CD8-positive, alpha-beta memory T cell (primary cell): ENCODE data around the gene C6orf47. TPM values are rescaled to one million over a fixed set of nuclear protein-coding genes. Genes with fewer than 3 reads are reported as not detected.

Source experiments
- CTCF ChIA-PET: fragments of 350-600 bp; sonication (Branson Sonifier 250); formaldehyde crosslinking; loops from one replicate; lab custom pipeline; 2021; ENCODE audit warnings: antibody characterized with exemption; lab: Charles Lee
- POLR2A ChIA-PET: fragments of 350-600 bp; sonication (Branson Sonifier 250); formaldehyde crosslinking; loops from one replicate; lab custom pipeline; 2021; ENCODE audit warnings: antibody characterized with exemption; lab: Charles Lee
- DNase-seq, 5 donors: peaks; one replicate each; pipeline versions ENCODE4 v3.0.0 to v3.0.0-alpha.2; 2020 to 2022; ENCODE audit warnings: mixed read lengths in 1 of 5
- H3K27ac ChIP-seq: one replicate; pipeline ENCODE4 v1.7.0; 2013; ENCODE audit warnings: low read depth, mild to moderate bottlenecking, low read length, moderate library complexity
- H3K27me3 ChIP-seq: 2 replicates; pipeline ENCODE4 v1.7.0; 2013; ENCODE audit warnings: low read length, mild to moderate bottlenecking; ENCODE audit not compliant: insufficient read depth, poor library complexity, severe bottlenecking
- H3K36me3 ChIP-seq: 2 replicates; pipeline ENCODE4 v1.7.0; 2013; ENCODE audit warnings: mild to moderate bottlenecking, low read length, moderate library complexity; ENCODE audit not compliant: insufficient read depth
- H3K4me1 ChIP-seq: 2 replicates; pipeline ENCODE4 v1.7.0; 2013; ENCODE audit warnings: mild to moderate bottlenecking, low read length, moderate library complexity; ENCODE audit not compliant: insufficient read depth
- H3K4me3 ChIP-seq: 2 replicates; pipeline ENCODE4 v1.7.0; 2013; ENCODE audit warnings: mild to moderate bottlenecking, low read length
- H3K9me3 ChIP-seq: 2 replicates; pipeline ENCODE4 v1.7.0; 2013; ENCODE audit warnings: mild to moderate bottlenecking, low read length
- H3K27ac Mint-ChIP-seq, 8 donors: one replicate each; pipeline ENCODE4 v1.8.0; 2020 to 2021; ENCODE audit warnings: mixed read lengths in 8 of 8, mild to moderate bottlenecking in 6 of 8, inconsistent platforms in 3 of 8, moderate library complexity in 3 of 8
- H3K27me3 Mint-ChIP-seq, 2 donors: one replicate each; pipeline ENCODE4 v1.8.0; 2020 to 2021; ENCODE audit warnings: mixed read lengths in 2 of 2, mild to moderate bottlenecking in 1 of 2, moderate library complexity in 1 of 2
- H3K36me3 Mint-ChIP-seq, 3 donors: one replicate each; pipeline ENCODE4 v1.8.0; 2020 to 2021; ENCODE audit warnings: mixed read lengths in 3 of 3, inconsistent platforms in 1 of 3, mild to moderate bottlenecking in 1 of 3
- H3K4me1 Mint-ChIP-seq, 3 donors: one replicate each; pipeline ENCODE4 v1.8.0; 2020 to 2021; ENCODE audit warnings: mixed read lengths in 3 of 3, inconsistent platforms in 1 of 3, mild to moderate bottlenecking in 1 of 3
- H3K4me3 Mint-ChIP-seq, 7 donors: one replicate each; pipeline ENCODE4 v1.8.0; 2020 to 2021; ENCODE audit warnings: mixed read lengths in 7 of 7, mild to moderate bottlenecking in 6 of 7, moderate library complexity in 4 of 7, inconsistent platforms in 2 of 7
- H3K9me3 Mint-ChIP-seq, 5 donors: one replicate each; pipeline ENCODE4 v1.8.0; 2020 to 2022; ENCODE audit warnings: mixed read lengths in 5 of 5, mild to moderate bottlenecking in 3 of 5, moderate library complexity in 2 of 5, inconsistent platforms in 1 of 5
- polyA plus RNA-seq: library from polyadenylated mRNA; unstranded; fragments of 300-500 nt; fragmentation: Illumina TruSeq; gene quantifications from one replicate; pipeline ENCODE4 v1.2.3, GENCODE V29; 2021
- total RNA-seq, 2 experiments: library from RNA; stranded (reverse); gene quantifications; one replicate each; pipeline ENCODE4 v1.2.3, GENCODE V29; 2021

C6orf47 gene
- total and polyA plus RNA-seq, 3 experiments from 2014 or later: 19.5 to 37.0 (median 20.0) TPM

DNA sequence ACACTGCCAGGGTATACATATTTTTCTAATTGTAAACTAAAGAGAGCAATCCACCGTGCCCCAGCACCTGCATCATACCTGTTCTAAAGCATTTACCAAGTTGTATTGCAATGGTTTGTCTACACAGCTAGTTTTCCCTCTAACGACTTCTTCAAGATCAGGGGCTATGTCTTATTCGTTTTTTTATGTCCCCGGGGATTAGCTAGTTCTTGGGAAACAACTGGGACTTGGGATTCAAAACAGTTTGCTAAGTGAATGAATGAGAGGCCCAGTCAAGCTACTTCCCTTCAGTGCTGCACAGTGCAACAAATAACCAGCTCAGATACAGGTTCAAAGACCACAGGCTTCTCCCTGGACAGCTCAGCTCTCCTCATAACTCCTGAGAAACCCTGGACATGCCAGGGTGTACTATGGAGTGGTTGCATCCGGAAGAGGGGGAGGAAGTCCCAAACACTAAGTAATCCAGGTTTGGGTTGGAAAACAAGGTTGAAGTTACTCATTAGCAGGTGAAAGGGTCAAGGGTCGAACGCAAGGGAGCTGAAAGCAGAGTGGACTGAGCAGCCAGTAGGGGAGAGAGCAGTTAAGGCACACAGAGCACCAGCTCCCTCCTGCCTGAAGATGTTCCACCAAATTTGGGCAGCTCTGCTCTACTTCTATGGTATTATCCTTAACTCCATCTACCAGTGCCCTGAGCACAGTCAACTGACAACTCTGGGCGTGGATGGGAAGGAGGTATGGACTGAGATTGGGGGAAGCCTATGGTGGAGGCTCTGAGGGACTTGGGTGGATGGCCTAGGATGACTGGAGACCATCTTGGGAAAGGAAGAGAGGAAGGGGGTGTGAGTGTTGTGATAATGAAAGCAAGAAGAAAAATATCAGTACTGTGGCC is 5.0 kb downstream of the C6orf47 start, which contains the start of gene APOM:
TSS of gene APOM (plus strand) at position 546 of the 889 bp plus-strand sequence. CDS start at position 619, 73 bp downstream.
- CTCF ChIA-PET: no interaction called here
- peaks cover 17% of the 10 kb centered on the region for H3K36me3 ChIP-seq
- no peak within 1 kb of the TSS for H3K4me3 ChIP-seq
- no peak for DNase-seq
- H3K27ac ChIP-seq: no peak within 1 kb of the TSS
- no peaks in the 10 kb centered on the region for H3K9me3 ChIP-seq
- H3K27me3 Mint-ChIP-seq: peaks cover 0 to 9% of the 10 kb centered on the region in 2 donors
- H3K27me3 ChIP-seq: no peaks in the 10 kb centered on the region
- H3K9me3 Mint-ChIP-seq: peaks cover 0 to 5% (median 0%) of the 10 kb centered on the region in 5 donors
- peaks cover 0 to 67% (median 3%) of the 10 kb centered on the region in 3 donors for H3K36me3 Mint-ChIP-seq
- POLR2A ChIA-PET: interaction anchor here (5.2 kb wide), 1 partner anchor 7 kb away, joined by 112 read pairs; the partner anchor contains the start of genes C6orf47, CSNK2B and GPANK1
- peaks cover 48% of the 10 kb centered on the region for H3K4me1 ChIP-seq
- H3K4me1 Mint-ChIP-seq: peaks cover 62 to 89% (median 70%) of the 10 kb centered on the region in 3 donors
- H3K27ac Mint-ChIP-seq: peak within 1 kb of the TSS in 7 of 8 donors; percentile 12 to 94 (median 70)
- peak within 1 kb of the TSS in 5 of 7 donors; percentile 18 to 72 (median 31) for H3K4me3 Mint-ChIP-seq

DNA sequence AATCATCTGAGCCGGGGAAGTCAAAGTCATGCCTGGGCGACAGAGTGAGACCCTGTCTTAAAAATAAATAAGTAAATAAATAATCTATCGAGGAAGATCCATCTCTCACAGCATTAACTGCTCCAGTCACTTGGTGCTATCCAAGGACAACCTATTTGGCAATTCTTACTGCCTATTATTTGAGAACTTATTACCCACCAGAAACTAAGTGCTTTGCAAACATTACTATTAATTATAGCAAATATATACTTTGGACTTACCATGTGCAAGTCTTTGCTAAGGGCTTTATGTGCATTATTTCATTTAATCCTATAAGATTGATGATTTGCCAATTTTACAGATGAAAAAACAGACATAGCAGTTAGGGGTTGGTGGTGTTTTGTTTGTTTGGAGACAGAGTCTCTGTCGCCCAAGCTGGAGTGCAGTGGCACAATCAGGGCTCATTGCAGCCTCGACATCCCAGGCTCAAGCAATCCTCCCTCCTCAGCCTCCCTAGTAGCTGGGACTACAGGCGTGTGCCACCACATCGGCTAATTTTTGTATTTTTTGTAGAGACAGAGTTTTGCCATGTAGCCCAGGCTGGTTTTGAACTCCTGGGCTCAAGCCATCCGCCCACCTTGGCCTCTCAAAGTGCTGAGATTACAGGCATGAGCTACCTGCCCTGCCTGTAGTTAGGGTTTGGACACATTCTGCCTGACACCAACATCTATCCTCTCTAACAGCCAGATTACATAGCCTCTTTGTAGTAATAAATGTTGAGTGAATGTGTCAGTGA is 5.8 kb downstream of the C6orf47 start:
- no peak for DNase-seq
- Histone ChIP-seq H3K36me3 (peaks cover 19% of the 10 kb centered on the region), H3K27me3 (no peaks in the 10 kb centered on the region), H3K4me1 (peaks cover 47% of the 10 kb centered on the region), H3K27ac (no peak overlapping the region), H3K4me3 (no peak overlapping the region), H3K9me3 (no peaks in the 10 kb centered on the region)
- peaks cover 58 to 86% (median 70%) of the 10 kb centered on the region in 3 donors for H3K4me1 Mint-ChIP-seq
- peak overlapping the region in 3 of 8 donors; percentile 15 to 70 (median 36) for H3K27ac Mint-ChIP-seq
- ChIA-PET CTCF (interaction anchor here (4.5 kb wide), 1 partner anchor 8 kb away, joined by 39 read pairs; the partner anchor contains the start of gene GPANK1), POLR2A (interaction anchor here (0.6 to 5.2 kb wide), 2 partner anchors 8 to 32 kb away, joined by 3 to 112 read pairs; partner anchors contain the start of genes C6orf47, CSNK2B and GPANK1)
- H3K36me3 Mint-ChIP-seq: peaks cover 0 to 63% (median 3%) of the 10 kb centered on the region in 3 donors
- H3K9me3 Mint-ChIP-seq: peaks cover 0 to 5% (median 0%) of the 10 kb centered on the region in 5 donors
- peak overlapping the region in 3 of 7 donors; percentile 39 to 72 (median 68) for H3K4me3 Mint-ChIP-seq
- H3K27me3 Mint-ChIP-seq: peaks cover 0 to 9% of the 10 kb centered on the region in 2 donors

DNA sequence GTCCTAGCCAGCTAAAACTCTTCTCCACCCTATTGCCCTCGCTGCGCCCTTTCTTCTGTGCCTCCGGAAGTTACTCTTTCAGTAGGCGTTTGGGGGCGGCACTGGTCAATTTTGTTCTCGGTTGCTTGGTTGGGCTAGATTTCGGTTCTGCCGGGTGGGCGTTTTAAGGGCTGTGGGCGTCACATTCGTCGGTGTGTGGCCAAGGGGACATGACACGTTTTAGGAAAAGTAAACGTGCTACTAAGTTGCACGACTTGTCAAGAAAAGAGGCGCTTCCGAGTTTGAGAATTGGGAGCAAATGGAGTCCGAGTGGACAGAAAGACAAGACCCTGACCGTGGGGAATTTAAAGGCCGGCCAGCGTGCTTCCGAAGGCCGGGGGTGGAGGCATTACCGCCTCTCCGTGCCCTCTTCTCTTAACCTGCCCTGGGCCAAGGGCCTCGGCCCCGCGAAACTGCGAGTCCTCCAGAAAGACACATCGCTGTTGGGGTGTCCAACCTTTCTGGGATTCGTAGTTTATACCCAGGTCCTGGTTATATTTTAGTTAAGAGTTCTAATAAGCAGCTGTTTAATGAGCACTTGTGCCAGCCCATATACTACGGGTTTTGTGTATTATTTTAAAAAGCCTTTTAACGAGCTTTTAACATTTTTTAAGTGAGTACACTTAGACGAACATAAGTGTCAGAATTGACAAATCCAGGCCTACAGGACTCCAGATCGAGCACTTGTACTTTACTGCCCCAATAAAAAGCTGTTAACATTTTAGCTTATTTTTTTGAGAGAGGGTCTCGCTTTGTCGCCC is 7.5 kb downstream of the C6orf47 start:
- ChIA-PET CTCF (interaction anchor here (1.0 to 4.5 kb wide), 11 partner anchors 10 to 210 kb away, joined by 3 to 39 read pairs (median 4); partner anchors contain the start of genes ABHD16A, GPANK1, HSPA1A and HSPA1L), POLR2A (interaction anchor here (0.6 to 5.2 kb wide), 14 partner anchors 10 to 1096 kb away, joined by 3 to 112 read pairs (median 3); partner anchors contain the start of genes ABHD16A, C6orf47, CSNK2B and GPANK1)
- peaks cover 30% of the 10 kb centered on the region for H3K4me1 ChIP-seq
- no peaks in the 10 kb centered on the region for H3K27me3 ChIP-seq
- Mint-ChIP-seq H3K4me3 (peak overlapping the region; percentile 90 to 99 (median 96)), H3K27me3 (peaks cover 0 to 9% of the 10 kb centered on the region in 2 donors), H3K36me3 (peaks cover 0 to 70% (median 7%) of the 10 kb centered on the region in 3 donors), H3K9me3 (peaks cover 0 to 5% (median 0%) of the 10 kb centered on the region in 5 donors), H3K27ac (peak overlapping the region; percentile 95 to 100 (median 100)), H3K4me1 (peaks cover 49 to 77% (median 61%) of the 10 kb centered on the region in 3 donors)
- no peaks in the 10 kb centered on the region for H3K9me3 ChIP-seq
- peak in 4 of 5 donors; percentile 79 to 92 (median 88) for DNase-seq
- peak overlapping the region; percentile 94 for H3K27ac ChIP-seq
- H3K4me3 ChIP-seq: peak overlapping the region; percentile 97
- H3K36me3 ChIP-seq: peaks cover 34% of the 10 kb centered on the region

DNA sequence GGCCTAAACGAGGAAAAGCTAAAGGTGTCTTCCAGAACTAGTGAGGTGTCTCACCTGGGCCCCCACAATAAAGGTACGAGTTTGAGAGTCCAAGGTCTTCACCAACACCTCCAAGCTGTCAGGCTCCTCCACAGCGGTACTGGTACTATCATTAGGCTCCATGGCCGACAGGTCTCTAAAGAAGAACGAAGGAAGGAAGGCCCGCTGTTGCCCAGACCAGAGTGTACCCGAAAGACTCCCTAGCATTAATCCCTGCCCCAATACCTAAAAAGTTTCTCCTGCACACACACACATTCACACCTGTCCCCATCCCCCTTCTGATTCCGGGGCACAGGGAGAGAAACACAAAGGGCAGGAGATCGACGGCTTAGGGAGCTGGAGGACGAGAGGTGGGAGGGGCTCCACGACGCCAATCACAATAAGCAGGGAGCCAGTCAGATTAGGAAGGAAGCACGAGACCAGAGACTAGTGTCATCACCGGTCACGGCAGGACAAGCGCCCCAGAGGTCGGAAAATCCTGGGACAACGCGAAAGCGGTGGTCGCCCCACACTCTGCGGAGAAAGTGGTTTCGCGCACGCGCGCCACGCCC is 8.9 kb downstream of the C6orf47 start:
- Histone ChIP-seq H3K36me3 (peaks cover 40% of the 10 kb centered on the region), H3K4me1 (peaks cover 20% of the 10 kb centered on the region), H3K27ac (peak overlapping the region; percentile 94), H3K27me3 (no peaks in the 10 kb centered on the region), H3K9me3 (no peaks in the 10 kb centered on the region), H3K4me3 (peak overlapping the region; percentile 97)
- CTCF ChIA-PET: interaction anchor here (0.7 to 4.5 kb wide), 12 partner anchors 11 to 163 kb away, joined by 3 to 39 read pairs (median 4); partner anchors contain the start of genes DDAH2, GPANK1, HSPA1A and HSPA1L
- no peak for DNase-seq
- POLR2A ChIA-PET: interaction anchor here (0.5 to 5.2 kb wide), 21 partner anchors 11 to 1439 kb away, joined by 3 to 112 read pairs (median 4); partner anchors contain the start of genes ABHD16A, C6orf47, CSNK2B and DDX39B
- H3K27ac Mint-ChIP-seq: peak overlapping the region; percentile 95 to 100 (median 100)
- peaks cover 0 to 5% (median 0%) of the 10 kb centered on the region in 5 donors for H3K9me3 Mint-ChIP-seq
- H3K36me3 Mint-ChIP-seq: peaks cover 0 to 71% (median 12%) of the 10 kb centered on the region in 3 donors
- peaks cover 40 to 64% (median 49%) of the 10 kb centered on the region in 3 donors for H3K4me1 Mint-ChIP-seq
- peak overlapping the region; percentile 90 to 99 (median 96) for H3K4me3 Mint-ChIP-seq
- peaks cover 0 to 9% of the 10 kb centered on the region in 2 donors for H3K27me3 Mint-ChIP-seq

DNA sequence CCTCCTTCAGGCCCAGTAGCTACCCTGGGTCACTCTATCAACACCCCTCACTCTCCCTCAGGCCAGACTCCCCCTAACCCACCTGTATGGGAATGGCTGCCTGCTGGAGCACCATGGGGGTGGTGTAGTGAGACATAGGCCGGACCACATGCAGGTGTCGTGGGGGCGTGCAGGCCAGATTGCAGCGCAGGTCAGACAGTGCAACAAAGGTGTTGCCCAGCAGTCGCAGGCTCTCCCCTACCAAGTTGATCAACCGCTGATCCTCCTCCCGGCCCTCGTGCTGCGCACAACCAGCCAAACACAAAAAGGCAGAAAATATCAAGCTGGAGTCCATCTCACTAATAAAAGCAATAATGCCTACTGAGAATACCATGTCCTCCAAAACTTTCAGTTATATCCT is 15.3 kb downstream of the C6orf47 start:
- Mint-ChIP-seq H3K27ac (peak overlapping the region in 6 of 8 donors; percentile 25 to 93 (median 46)), H3K9me3 (no peaks in the 10 kb centered on the region), H3K4me1 (peaks cover 13 to 18% (median 18%) of the 10 kb centered on the region in 3 donors), H3K4me3 (peak overlapping the region in 1 of 7 donors; percentile 15), H3K27me3 (no peaks in the 10 kb centered on the region), H3K36me3 (peaks cover 7 to 89% (median 18%) of the 10 kb centered on the region in 3 donors)
- ChIA-PET CTCF (no interaction called here), POLR2A (interaction anchor here (0.5 kb wide), 1 partner anchor 22 kb away, joined by 3 read pairs; no protein-coding TSS in a partner anchor)
- Histone ChIP-seq H3K9me3 (no peaks in the 10 kb centered on the region), H3K4me3 (no peak overlapping the region), H3K4me1 (no peaks in the 10 kb centered on the region), H3K36me3 (peaks cover 78% of the 10 kb centered on the region), H3K27ac (no peak overlapping the region), H3K27me3 (no peaks in the 10 kb centered on the region)
- DNase-seq: no peak

DNA sequence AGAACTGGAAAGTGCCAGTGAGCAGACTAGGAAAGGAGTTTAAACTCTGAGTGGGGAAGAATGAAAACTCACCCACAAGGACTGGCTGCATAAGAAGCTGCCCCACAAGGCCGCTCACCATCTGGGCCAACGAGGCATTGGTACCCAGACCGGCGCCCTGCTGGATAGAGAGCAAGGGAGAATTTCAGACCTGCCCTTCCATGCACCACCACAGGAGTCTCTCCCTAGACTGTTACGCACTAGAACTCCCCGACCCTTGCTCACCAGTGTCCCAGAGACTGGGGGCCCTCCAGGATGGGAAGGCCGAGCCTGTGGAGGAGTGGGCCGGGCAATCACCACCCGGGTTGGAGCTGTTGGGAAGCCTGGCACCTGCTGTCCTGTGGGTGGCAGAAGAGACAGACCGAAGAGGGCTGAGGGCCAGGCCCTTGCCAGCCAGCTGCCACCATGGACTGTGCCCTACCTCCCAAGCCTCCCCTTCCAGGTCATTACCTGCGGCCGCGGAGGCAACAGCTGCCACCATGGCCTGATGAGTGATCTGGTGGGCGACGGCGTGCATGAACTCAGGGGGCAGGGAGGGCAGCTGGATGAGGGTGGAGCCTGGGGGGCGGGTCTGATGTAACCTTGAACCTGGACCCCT is 16.6 kb downstream of the C6orf47 start:
- no peak overlapping the region for H3K4me3 Mint-ChIP-seq
- no peak overlapping the region for H3K4me3 ChIP-seq
- ChIA-PET CTCF (interaction anchor here (0.7 to 2.2 kb wide), 2 partner anchors 45 to 176 kb away, joined by 3 to 9 read pairs; no protein-coding TSS in a partner anchor), POLR2A (interaction anchor here (1.1 kb wide), 1 partner anchor 171 kb away, joined by 3 read pairs; the partner anchor contains the start of gene HSPA1L)
- peaks cover 5 to 7% (median 6%) of the 10 kb centered on the region in 3 donors for H3K4me1 Mint-ChIP-seq
- H3K9me3 Mint-ChIP-seq: no peaks in the 10 kb centered on the region
- H3K36me3 ChIP-seq: peaks cover 83% of the 10 kb centered on the region
- H3K27me3 ChIP-seq: no peaks in the 10 kb centered on the region
- no peak for DNase-seq
- no peaks in the 10 kb centered on the region for H3K4me1 ChIP-seq
- H3K27ac ChIP-seq: no peak overlapping the region
- no peaks in the 10 kb centered on the region for H3K27me3 Mint-ChIP-seq
- H3K27ac Mint-ChIP-seq: peak overlapping the region in 1 of 8 donors; percentile 85
- H3K9me3 ChIP-seq: no peaks in the 10 kb centered on the region
- peaks cover 7 to 91% (median 17%) of the 10 kb centered on the region in 3 donors for H3K36me3 Mint-ChIP-seq
